ENCODE measurements around the gene SOCS3.

GRCh38 chr17:78393575-78393974 is 33.7 kb upstream of the SOCS3 start:
- no peak for TF ChIP-seq POLR2A (IDR thresholded peaks at IDR 0.05; ENCODE audit: extremely low read depth, insufficient read length)
- TF ChIP-seq, protein P1, sequence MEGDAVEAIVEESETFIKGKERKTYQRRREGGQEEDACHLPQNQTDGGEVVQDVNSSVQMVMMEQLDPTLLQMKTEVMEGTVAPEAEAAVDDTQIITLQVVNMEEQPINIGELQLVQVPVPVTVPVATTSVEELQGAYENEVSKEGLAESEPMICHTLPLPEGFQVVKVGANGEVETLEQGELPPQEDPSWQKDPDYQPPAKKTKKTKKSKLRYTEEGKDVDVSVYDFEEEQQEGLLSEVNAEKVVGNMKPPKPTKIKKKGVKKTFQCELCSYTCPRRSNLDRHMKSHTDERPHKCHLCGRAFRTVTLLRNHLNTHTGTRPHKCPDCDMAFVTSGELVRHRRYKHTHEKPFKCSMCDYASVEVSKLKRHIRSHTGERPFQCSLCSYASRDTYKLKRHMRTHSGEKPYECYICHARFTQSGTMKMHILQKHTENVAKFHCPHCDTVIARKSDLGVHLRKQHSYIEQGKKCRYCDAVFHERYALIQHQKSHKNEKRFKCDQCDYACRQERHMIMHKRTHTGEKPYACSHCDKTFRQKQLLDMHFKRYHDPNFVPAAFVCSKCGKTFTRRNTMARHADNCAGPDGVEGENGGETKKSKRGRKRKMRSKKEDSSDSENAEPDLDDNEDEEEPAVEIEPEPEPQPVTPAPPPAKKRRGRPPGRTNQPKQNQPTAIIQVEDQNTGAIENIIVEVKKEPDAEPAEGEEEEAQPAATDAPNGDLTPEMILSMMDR (IDR thresholded peaks at IDR 0.05; ENCODE audit: low read depth, low read length) = no peak

Data from NB4 (cell line).